HepG2 (cell line): Measurements from ENCODE around the gene MESD. TPM values are rescaled to one million over a fixed set of nuclear protein-coding genes. Genes with fewer than 3 reads are reported as not detected.

Experiments used
- ATAC-seq: fragments of 200-7000 bp; cut with Tn5 transposase; 3 replicates; pipeline ENCODE4 v1.9.1; 2020; ENCODE audit warnings: mild to moderate bottlenecking, moderate library complexity
- BruUV-seq: library from RNA; stranded (reverse); fragments of 400-500 nt; replicated peaks from 2 replicates; lab custom pipeline; 2021; lab: Mats Ljungman, UMichigan
- CTCF ChIA-PET: fragments of 300-600 bp; formaldehyde crosslinking; extraction: SDS; loops from one replicate; lab custom pipeline; 2021; ENCODE audit warnings: low total read pairs, inconsistent platforms, low intra/inter-chr PET ratio; lab: Yijun Ruan, JAX
- POLR2A ChIA-PET: fragments of 350-600 bp; sonication (Branson Sonifier 250); formaldehyde crosslinking; loops from one replicate; lab custom pipeline; 2020; ENCODE audit warnings: antibody characterized with exemption, inconsistent platforms; lab: Yijun Ruan, JAX
- DNase-seq: peaks from one replicate; pipeline ENCODE4 v3.0.0-alpha.2; 2015; ENCODE audit warnings: low spot score
- FAIRE-seq: peaks from 3 replicates; lab custom pipeline; 2011; peaks lifted over from hg19 to GRCh38; lab: Jason Lieb, UNC
- H2AFZ ChIP-seq: one replicate; pipeline ENCODE4 v1.6.1; 2011; ENCODE audit warnings: low read length, inconsistent platforms
- H3K27ac ChIP-seq: fragments of 300-600 bp; 3 replicates; pipeline ENCODE4 v1.8.0; 2011; ENCODE audit warnings: mixed run types, mild to moderate bottlenecking, mixed read lengths, low read length, inconsistent platforms; ENCODE audit not compliant: insufficient read depth; ENCODE audit errors: extremely low read length
- H3K27me3 ChIP-seq, 2 experiments: fragments of 200-600 bp in 1 of 2; 2 replicates in 1 of 2; 3 replicates in 1 of 2; pipeline versions ENCODE4 v1.6.0 to v1.8.0; 2011; ENCODE audit warnings: low read length in 2 of 2, mild to moderate bottlenecking in 2 of 2, moderate library complexity in 2 of 2, inconsistent platforms in 1 of 2; ENCODE audit not compliant: insufficient read depth in 2 of 2, control insufficient read depth in 1 of 2
- H3K36me3 ChIP-seq, 2 experiments: fragments of 200-600 bp in 1 of 2; replicated peaks in 1 of 2; 2 replicates in 1 of 2; 3 replicates in 1 of 2; pipeline versions ENCODE4 v1.5.1 to v1.8.0; 2011; ENCODE audit warnings: low read length in 2 of 2, inconsistent platforms in 1 of 2; ENCODE audit not compliant: insufficient read depth in 2 of 2, control insufficient read depth in 1 of 2
- H3K4me1 ChIP-seq: 2 replicates; pipeline ENCODE4 v1.5.1; 2012; ENCODE audit warnings: low read length, inconsistent platforms; ENCODE audit not compliant: insufficient read depth
- H3K4me2 ChIP-seq: 2 replicates; pipeline ENCODE4 v1.6.0; 2011; ENCODE audit warnings: low read depth, low read length, inconsistent platforms
- H3K4me3 ChIP-seq, 3 experiments: fragments of 200-600 bp in 1 of 3; sonication (generic), shearing (Covaris generic) in 1 of 3; replicated peaks in 1 of 3; 2 replicates each; pipeline ENCODE4 v1.5.1; 2011 to 2016; ENCODE audit warnings: low read length in 3 of 3, inconsistent platforms in 2 of 3, low read depth in 2 of 3, mild to moderate bottlenecking in 2 of 3, control low read depth in 1 of 3, mixed read lengths in 1 of 3; ENCODE audit not compliant: insufficient read depth in 1 of 3
- H3K79me2 ChIP-seq: one replicate; pipeline ENCODE4 v1.6.1; 2011; ENCODE audit warnings: low read length, inconsistent platforms; ENCODE audit not compliant: insufficient read depth
- H3K9ac ChIP-seq: 2 replicates; pipeline ENCODE4 v1.6.0; 2011; ENCODE audit warnings: mild to moderate bottlenecking, low read depth, low read length, inconsistent platforms; ENCODE audit not compliant: insufficient read depth
- H3K9me3 ChIP-seq: 2 replicates; pipeline ENCODE4 v1.5.1; 2012; ENCODE audit warnings: mild to moderate bottlenecking, low read length
- H4K20me1 ChIP-seq: 2 replicates; pipeline ENCODE4 v1.6.0; 2011; ENCODE audit warnings: inconsistent platforms, mild to moderate bottlenecking, low read length, moderate library complexity; ENCODE audit not compliant: insufficient read depth
- ATF7-NPFF ChIP-seq: sonication (generic); formaldehyde crosslinking; IDR thresholded peaks from 2 replicates; pipeline ENCODE4 v1.8.1; 2023; ENCODE audit warnings: mild to moderate bottlenecking, low read depth, missing genetic modification reagents, moderate library complexity
- CEBPZ ChIP-seq: IDR thresholded peaks from 2 replicates; pipeline ENCODE4 v1.6.1; 2012; ENCODE audit warnings: low read length, improper control_type of control experiment
- JARID2 ChIP-seq: sonication (generic); formaldehyde crosslinking; IDR thresholded peaks from 2 replicates; pipeline ENCODE4 v1.8.1; 2023; ENCODE audit warnings: missing genetic modification reagents, inconsistent platforms; ENCODE audit not compliant: insufficient replicate concordance
- KDM4B ChIP-seq: sonication (generic); formaldehyde crosslinking; IDR thresholded peaks from 2 replicates; pipeline ENCODE4 v1.4.0; 2020; ENCODE audit warnings: missing genetic modification reagents
- POLR2AphosphoS5 ChIP-seq: IDR thresholded peaks from 2 replicates; pipeline ENCODE4 v1.6.1; 2012; ENCODE audit warnings: low read depth, low read length
- SKI ChIP-seq: fragments of 450-650 bp; IDR thresholded peaks from one replicate; pipeline ENCODE4 v1.6.1; 2018; ENCODE audit warnings: mild to moderate bottlenecking; ENCODE audit not compliant: partially characterized antibody
- ZBTB1 ChIP-seq: sonication (generic); formaldehyde crosslinking; IDR thresholded peaks from 2 replicates; pipeline ENCODE4 v1.4.0; 2020; ENCODE audit warnings: missing genetic modification reagents, borderline replicate concordance
- ZNF563 ChIP-seq: sonication (generic); formaldehyde crosslinking; IDR thresholded peaks from 2 replicates; pipeline ENCODE4 v1.8.0; 2022; ENCODE audit warnings: mild to moderate bottlenecking, moderate library complexity, missing genetic modification reagents
- ZNF83 ChIP-seq: sonication (generic); formaldehyde crosslinking; IDR thresholded peaks from 2 replicates; pipeline ENCODE4 v1.4.0; 2020; ENCODE audit warnings: missing genetic modification reagents, mild to moderate bottlenecking, borderline replicate concordance
- WGBS: methylation state at CpG from one replicate; pipeline ENCODE4 v1.1.6; 2017; ENCODE audit warnings: low lambda C conversion rate; 5-methylcytosine and 5-hydroxymethylcytosine counted together
- in situ Hi-C: cut with HindIII; loops from 2 replicates; pipeline ENCODE4 v1.10.0; 2017; ENCODE audit warnings: low pct_unique_long_range_greater_than_20kb; ENCODE audit not compliant: extremely low pct_ligation_motif_present
- intact Hi-C: fragments of 100-400 bp; cut with micrococcal nuclease; formaldehyde crosslinking; loops from one replicate; pipeline ENCODE4 v1.10.0; 2022; ENCODE audit not compliant: unreplicated experiment
- polyA plus RNA-seq, 8 experiments: library from polyadenylated mRNA; depleted of rRNA in 3 of 8; stranded (reverse) in 7 of 8; unstranded in 1 of 8; fragments of >200 nt; fragmentation: Illumina TruSeq in 4 of 8; extraction: Trizol in 4 of 8; gene quantifications; 2 replicates each; pipeline versions ENCODE4 v1.2.1 to v1.2.3, GENCODE V29; 2011 to 2016; ENCODE audit warnings: low read depth in 4 of 8, missing spikeins in 1 of 8, mixed read lengths in 1 of 8; ENCODE audit not compliant: insufficient read depth in 1 of 8
- total RNA-seq, 5 experiments: library from RNA; depleted of rRNA; stranded (reverse); fragments of >200 nt; fragmentation: Illumina TruSeq; extraction: Trizol; gene quantifications; 2 replicates each; pipeline ENCODE4 v1.2.3, GENCODE V29; 2016; ENCODE audit warnings: low read depth in 1 of 5
- TF ChIP-seq, protein P1 (sequence below): sonication (generic); formaldehyde crosslinking; conservative IDR thresholded peaks from 2 replicates; pipeline ENCODE4 v1.8.0; 2022; ENCODE audit warnings: low read depth, missing genetic modification reagents
- TF ChIP-seq, protein P2 (sequence below): sonication (generic); formaldehyde crosslinking; IDR thresholded peaks from 2 replicates; pipeline ENCODE4 v1.8.0; 2022; ENCODE audit warnings: mild to moderate bottlenecking, missing genetic modification reagents; ENCODE audit not compliant: insufficient replicate concordance

The MESD gene
- total and polyA plus RNA-seq, 2 of the 13 experiments (the other 11 are each of a cell fraction or from before 2014, with no cell fraction given) = 18.0 to 46.2 TPM

GRCh38 chr15:81031203-81031602 is 41.6 kb upstream of the MESD start:
- 36% methylated on average over 4 of the region's 4 CpGs for WGBS
- H3K9ac ChIP-seq = no peak overlapping the region
- no TSS peak for BruUV-seq
- DNase-seq = no peak
- ChIA-PET POLR2A (no interaction called here), CTCF (no interaction called here)
- TF ChIP-seq CEBPZ (no peak), ZNF563 (CRISPR knock-in tag) (no peak), JARID2 (no peak), SKI (no peak), KDM4B (CRISPR knock-in tag) (no peak), ZNF83 (CRISPR knock-in tag) (no peak), ATF7-NPFF (CRISPR knock-in tag) (no peak), ZBTB1 (no peak), POLR2AphosphoS5 (no peak)
- TF ChIP-seq, protein P1, sequence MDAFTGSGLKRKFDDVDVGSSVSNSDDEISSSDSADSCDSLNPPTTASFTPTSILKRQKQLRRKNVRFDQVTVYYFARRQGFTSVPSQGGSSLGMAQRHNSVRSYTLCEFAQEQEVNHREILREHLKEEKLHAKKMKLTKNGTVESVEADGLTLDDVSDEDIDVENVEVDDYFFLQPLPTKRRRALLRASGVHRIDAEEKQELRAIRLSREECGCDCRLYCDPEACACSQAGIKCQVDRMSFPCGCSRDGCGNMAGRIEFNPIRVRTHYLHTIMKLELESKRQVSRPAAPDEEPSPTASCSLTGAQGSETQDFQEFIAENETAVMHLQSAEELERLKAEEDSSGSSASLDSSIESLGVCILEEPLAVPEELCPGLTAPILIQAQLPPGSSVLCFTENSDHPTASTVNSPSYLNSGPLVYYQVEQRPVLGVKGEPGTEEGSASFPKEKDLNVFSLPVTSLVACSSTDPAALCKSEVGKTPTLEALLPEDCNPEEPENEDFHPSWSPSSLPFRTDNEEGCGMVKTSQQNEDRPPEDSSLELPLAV (CRISPR knock-in tag) = no peak
- TF ChIP-seq, protein P2, sequence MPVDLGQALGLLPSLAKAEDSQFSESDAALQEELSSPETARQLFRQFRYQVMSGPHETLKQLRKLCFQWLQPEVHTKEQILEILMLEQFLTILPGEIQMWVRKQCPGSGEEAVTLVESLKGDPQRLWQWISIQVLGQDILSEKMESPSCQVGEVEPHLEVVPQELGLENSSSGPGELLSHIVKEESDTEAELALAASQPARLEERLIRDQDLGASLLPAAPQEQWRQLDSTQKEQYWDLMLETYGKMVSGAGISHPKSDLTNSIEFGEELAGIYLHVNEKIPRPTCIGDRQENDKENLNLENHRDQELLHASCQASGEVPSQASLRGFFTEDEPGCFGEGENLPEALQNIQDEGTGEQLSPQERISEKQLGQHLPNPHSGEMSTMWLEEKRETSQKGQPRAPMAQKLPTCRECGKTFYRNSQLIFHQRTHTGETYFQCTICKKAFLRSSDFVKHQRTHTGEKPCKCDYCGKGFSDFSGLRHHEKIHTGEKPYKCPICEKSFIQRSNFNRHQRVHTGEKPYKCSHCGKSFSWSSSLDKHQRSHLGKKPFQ (CRISPR knock-in tag) = no peak
- H3K79me2 ChIP-seq = no peaks in the 10 kb centered on the region
- H2AFZ ChIP-seq = no peak overlapping the region
- no peak overlapping the region for H3K4me3 ChIP-seq
- H3K4me2 ChIP-seq = no peak overlapping the region
- no peak overlapping the region for H3K27ac ChIP-seq
- no peaks in the 10 kb centered on the region for H3K36me3 ChIP-seq
- intact Hi-C loops (no loop called here), in situ Hi-C loops (no loop called here)
- no peaks in the 10 kb centered on the region for H3K9me3 ChIP-seq
- ATAC-seq = no peak
- H4K20me1 ChIP-seq = no peaks in the 10 kb centered on the region
- H3K4me1 ChIP-seq = no peaks in the 10 kb centered on the region; the same call in 1 of the 2 replicates
- H3K27me3 ChIP-seq = no peaks in the 10 kb centered on the region; a peak in 1 of 5 replicates
- no peak for FAIRE-seq
